ENCODE measurements around the gene TCTN1.

DNA sequence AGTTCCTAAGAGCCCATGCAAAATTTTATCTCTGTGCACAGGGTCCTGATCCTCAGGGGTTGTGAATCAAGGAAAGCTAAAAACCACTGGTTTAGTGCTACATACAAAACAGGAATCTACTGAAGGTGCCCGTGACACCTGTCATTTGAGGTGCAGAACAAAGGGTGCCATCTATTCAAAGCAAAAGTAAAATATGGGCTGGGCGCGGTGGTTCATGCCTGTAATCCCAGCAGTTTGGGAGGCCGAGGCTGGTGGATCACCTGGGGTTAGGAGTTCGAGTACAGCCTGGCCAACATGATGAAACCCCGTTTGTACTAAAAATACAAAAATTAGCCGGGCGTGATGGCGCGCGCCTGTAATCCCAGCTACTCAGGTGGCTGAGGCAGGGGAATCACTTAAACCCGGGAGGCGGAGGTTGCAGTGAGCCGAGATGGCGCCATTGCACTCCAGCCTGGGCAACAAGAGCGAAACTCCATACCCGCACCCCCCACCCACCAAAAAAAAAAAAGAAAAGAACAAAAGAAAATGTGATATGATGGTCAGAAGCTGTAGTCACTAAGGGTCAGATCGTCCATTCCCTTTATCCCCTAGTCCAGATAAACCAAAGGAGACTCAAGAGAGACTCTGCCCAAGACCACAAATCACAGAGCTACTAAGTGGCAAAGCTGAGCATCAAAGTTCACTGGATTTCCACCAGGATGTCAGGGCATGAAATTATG is 34.2 kb upstream of the TCTN1 start:
- TF ChIP-seq, protein P1, sequence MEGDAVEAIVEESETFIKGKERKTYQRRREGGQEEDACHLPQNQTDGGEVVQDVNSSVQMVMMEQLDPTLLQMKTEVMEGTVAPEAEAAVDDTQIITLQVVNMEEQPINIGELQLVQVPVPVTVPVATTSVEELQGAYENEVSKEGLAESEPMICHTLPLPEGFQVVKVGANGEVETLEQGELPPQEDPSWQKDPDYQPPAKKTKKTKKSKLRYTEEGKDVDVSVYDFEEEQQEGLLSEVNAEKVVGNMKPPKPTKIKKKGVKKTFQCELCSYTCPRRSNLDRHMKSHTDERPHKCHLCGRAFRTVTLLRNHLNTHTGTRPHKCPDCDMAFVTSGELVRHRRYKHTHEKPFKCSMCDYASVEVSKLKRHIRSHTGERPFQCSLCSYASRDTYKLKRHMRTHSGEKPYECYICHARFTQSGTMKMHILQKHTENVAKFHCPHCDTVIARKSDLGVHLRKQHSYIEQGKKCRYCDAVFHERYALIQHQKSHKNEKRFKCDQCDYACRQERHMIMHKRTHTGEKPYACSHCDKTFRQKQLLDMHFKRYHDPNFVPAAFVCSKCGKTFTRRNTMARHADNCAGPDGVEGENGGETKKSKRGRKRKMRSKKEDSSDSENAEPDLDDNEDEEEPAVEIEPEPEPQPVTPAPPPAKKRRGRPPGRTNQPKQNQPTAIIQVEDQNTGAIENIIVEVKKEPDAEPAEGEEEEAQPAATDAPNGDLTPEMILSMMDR (IDR thresholded peaks at IDR 0.05 in 2 of 3, conservative IDR thresholded peaks at IDR 0.05 in 1 of 3; ENCODE audit: borderline replicate concordance in 1 of 3, insufficient read depth in 1 of 3, low read depth in 2 of 3, low read length in 2 of 3) = no peak
- TF ChIP-seq, protein P2, sequence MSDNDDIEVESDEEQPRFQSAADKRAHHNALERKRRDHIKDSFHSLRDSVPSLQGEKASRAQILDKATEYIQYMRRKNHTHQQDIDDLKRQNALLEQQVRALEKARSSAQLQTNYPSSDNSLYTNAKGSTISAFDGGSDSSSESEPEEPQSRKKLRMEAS (IDR thresholded peaks at IDR 0.05) = no peak
- TF ChIP-seq YY1 (IDR thresholded peaks at IDR 0.05; ENCODE audit: extremely low read depth, insufficient replicate concordance, low read depth, low read length) = no peak
- no peak for TF ChIP-seq CEBPB (IDR thresholded peaks at IDR 0.05; ENCODE audit: low read depth)
- TF ChIP-seq POLR2A (IDR thresholded peaks at IDR 0.05; ENCODE audit: borderline replicate concordance, extremely low read depth, insufficient read depth, insufficient read length) = no peak
- TF ChIP-seq EZH2phosphoT487 (IDR thresholded peaks at IDR 0.05; ENCODE audit: borderline replicate concordance) = no peak
- TF ChIP-seq JUND (IDR thresholded peaks at IDR 0.05) = no peak
- TF ChIP-seq EZH2 (IDR thresholded peaks at IDR 0.05) = no peak
- TF ChIP-seq POLR2AphosphoS5 (IDR thresholded peaks at IDR 0.05; ENCODE audit: low read depth, low read length) = no peak
- no peak for TF ChIP-seq SP1 (IDR thresholded peaks at IDR 0.05; ENCODE audit: low read depth)
- TF ChIP-seq RAD21 (IDR thresholded peaks at IDR 0.05; ENCODE audit: low read depth) = no peak

Measured in HCT116 (cell line).